DOHH2 (cell line): Measurements from ENCODE around the gene AXIN1.

Source experiments
- EZH2phosphoT487 ChIP-seq: fragments of 200-600 bp; sonication (generic); IDR thresholded peaks from 2 replicates; pipeline ENCODE4 v1.6.1; 2017; ENCODE audit warnings: borderline replicate concordance, mild to moderate bottlenecking, antibody characterized with exemption, low read length, moderate library complexity, mixed read lengths
- TF ChIP-seq, protein P1 (sequence below): fragments of 200-600 bp; sonication (generic); IDR thresholded peaks from one replicate; pipeline ENCODE4 v1.5.1; 2014; ENCODE audit warnings: antibody characterized with exemption, mild to moderate bottlenecking, low read depth, low read length; ENCODE audit not compliant: poor library complexity, severe bottlenecking

DNA sequence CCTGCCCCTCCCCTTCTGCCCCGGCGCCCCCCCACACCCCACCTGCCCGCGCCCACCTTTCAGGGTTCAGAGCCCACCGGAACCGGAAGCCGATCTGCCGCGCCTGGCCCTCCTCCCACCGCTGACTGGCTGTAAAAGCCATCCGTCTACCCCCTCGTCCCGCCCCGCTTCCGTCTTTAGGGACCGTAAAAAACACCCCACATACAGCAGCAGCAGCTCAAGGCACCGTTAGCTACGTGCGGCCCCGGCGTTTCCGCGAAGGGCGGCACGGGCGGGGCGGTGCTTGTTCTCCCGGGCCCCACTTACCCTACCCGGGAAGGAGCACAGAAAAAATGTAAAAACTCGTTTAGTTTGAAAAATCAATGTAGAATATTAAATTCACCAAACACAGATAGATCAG, 17.9 kb upstream of the AXIN1 start, which contains the start of gene MRPL28:
- TF ChIP-seq, protein P1, sequence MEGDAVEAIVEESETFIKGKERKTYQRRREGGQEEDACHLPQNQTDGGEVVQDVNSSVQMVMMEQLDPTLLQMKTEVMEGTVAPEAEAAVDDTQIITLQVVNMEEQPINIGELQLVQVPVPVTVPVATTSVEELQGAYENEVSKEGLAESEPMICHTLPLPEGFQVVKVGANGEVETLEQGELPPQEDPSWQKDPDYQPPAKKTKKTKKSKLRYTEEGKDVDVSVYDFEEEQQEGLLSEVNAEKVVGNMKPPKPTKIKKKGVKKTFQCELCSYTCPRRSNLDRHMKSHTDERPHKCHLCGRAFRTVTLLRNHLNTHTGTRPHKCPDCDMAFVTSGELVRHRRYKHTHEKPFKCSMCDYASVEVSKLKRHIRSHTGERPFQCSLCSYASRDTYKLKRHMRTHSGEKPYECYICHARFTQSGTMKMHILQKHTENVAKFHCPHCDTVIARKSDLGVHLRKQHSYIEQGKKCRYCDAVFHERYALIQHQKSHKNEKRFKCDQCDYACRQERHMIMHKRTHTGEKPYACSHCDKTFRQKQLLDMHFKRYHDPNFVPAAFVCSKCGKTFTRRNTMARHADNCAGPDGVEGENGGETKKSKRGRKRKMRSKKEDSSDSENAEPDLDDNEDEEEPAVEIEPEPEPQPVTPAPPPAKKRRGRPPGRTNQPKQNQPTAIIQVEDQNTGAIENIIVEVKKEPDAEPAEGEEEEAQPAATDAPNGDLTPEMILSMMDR: no peak
- no peak for TF ChIP-seq EZH2phosphoT487
